GM18526 (cell line): ENCODE measurements around the gene ZP1.

Source experiments
- POLR2A ChIP-seq: IDR thresholded peaks from 3 replicates; pipeline ENCODE4 v1.6.1; 2011; ENCODE audit not compliant: insufficient read length; ENCODE audit errors: extremely low read depth

Gene ZP1

DNA sequence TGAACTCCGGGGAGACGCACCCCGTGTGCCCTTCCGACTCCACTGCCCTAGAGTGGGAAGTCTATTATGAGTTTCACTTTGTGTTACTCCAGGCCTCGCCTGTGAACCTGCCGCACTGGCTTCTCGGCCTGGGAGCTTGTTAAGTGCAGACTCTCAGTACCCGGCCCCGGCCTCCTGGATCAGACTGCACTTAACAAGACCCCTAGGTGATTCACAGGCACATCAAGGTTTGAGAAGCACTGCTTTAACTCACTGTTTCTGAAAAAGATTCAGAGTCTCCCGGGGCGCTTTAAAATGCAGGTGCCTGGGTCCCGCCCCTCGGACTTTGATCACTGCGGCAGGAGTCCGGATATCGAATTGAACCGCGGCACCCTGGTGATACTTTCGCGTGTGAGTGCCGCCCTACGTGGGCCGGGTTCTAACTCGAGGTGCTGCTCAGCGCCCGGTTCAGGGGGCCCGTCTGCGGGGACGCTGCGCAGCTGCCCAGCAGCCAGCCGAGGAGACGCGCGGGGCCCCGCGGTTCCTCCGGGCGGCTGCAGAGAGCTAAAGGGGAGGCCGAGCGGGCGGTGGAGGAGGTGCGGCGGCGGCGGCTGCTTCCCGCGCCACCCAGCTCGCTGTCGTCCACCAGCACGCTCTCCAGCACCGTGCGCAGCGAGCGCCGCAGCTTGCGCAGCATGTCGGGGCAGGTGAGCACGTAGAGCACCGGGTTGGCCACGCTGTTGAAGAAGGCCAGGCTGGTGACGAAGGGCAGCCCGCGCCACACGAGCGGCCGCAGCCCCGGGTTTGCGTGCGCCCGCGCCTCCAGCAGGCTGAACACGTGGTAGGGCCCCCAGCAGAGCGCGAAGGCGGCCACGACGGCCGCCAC, 15.0 kb upstream of the ZP1 start:
- no peak for TF ChIP-seq POLR2A

DNA sequence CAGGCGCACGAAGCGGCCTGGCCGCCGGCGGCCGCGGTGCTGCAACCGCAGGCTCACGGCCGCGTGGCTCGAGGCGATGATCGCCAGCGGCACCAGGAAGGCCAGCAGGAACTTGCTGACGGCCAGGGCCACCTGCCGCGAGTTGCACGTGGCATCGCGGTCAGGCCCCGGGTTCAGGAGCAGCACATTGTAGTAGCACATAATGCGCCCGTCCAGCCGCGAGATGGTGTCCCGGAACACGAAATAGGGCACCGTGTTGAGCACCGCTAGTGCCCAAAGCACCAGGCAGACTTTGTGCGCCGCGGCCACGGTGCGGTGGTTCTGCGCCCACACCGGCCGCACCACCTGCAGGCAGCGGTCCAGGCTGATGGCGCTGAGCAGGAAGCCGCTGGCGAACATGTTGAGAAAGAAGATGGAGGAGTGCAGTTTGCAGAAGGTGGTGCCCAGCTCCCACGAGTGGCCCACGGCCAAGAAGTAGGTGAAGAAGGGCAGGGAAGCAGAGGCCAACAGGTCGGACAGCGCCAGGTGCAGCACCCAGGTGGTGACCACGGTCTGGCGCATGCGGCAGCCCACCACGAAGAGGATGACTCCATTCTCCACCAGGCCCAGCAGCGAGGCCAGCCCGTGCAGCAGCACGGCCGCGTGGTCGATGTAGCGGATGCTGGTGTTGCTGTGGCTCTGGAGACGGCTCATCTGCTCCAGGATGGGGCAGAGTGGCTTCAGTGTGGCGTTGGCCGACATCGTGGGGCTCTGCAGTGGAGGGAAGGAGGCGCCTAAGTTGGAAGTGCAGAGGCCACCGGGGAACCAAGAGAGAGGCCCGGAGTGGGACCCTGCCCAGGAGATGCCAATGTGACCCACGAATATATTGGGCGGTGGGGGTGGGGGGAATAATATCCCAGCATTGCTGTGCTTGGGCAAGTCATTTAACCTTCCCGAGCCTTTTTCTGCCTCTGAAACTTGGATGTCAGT, 14.1 kb upstream of the ZP1 start:
- TF ChIP-seq POLR2A: no peak

DNA sequence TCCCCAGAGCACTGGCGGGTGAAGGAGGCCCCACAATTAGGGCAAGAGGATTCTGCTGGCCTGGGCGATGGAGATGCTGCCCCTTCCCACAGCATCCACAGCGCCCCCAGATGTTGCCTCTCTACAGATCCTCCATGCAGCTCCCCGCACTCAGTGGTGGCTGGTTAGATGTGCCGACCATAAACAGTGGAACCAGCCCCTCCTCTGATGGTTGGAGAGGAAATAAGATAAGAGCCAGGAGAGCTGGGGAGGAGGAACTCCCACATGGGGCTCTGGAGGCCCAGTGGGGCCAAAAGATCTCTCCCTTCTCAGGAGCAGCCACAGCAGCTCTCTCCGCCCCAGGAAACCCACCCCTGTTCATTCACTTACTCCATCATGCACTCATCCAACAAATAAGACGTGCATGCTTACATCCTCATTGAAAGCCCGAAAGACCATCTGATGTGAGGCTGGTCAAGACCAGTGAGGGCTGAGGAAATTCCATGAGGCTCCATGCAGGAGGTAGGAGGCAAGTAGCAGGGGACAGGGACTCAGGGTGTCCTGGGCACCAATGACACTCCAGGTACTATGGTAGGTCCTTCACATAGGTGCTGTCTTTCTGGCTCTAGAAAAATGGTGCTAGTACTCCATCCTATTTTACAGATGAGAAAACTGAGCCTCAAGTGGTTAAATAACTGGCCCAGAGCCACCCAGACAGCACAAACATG, 13.0 kb upstream of the ZP1 start:
- no peak for TF ChIP-seq POLR2A

DNA sequence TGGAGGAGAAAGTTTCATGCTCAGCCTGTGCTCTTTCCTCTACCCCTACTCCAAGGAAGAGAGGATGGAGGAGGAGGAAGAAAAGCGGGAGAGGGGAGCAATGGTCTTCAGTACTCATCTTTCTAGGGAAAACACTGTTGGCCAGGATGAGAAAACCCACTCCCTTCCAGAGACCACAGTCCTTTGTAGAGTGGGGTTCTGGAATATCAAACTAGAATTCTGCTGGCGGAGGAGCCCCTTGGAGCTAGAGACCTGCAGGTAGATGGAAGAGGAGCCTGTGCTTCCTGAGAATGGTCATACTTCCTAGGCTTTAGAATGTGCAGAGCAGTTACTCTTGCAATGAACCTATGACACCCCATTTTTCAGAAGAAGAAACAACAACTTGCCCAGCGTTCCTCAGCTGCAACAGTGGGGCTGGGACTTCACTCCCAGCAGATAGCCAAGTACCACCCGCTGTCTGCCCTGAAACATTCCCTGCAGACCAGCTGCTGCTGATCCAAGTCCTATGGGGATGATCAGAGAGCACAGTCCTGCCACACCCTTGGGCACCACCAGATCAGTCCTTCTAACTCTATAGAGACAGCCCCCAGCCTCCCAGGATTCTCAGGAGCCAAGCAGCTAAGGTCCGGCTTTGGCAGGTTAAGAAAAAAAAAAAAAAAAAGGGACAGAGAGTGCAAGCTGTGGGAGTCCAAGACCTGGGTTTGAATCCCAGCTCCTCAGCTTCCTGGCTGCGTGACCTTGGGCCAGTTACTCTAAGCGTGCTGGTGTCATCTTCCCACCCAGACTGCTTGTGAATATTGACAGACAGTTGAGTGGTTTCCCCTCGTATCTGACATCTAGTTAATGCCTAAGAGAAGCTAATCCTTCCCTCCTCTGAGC, 12.3 kb upstream of the ZP1 start:
- TF ChIP-seq POLR2A: no peak

DNA sequence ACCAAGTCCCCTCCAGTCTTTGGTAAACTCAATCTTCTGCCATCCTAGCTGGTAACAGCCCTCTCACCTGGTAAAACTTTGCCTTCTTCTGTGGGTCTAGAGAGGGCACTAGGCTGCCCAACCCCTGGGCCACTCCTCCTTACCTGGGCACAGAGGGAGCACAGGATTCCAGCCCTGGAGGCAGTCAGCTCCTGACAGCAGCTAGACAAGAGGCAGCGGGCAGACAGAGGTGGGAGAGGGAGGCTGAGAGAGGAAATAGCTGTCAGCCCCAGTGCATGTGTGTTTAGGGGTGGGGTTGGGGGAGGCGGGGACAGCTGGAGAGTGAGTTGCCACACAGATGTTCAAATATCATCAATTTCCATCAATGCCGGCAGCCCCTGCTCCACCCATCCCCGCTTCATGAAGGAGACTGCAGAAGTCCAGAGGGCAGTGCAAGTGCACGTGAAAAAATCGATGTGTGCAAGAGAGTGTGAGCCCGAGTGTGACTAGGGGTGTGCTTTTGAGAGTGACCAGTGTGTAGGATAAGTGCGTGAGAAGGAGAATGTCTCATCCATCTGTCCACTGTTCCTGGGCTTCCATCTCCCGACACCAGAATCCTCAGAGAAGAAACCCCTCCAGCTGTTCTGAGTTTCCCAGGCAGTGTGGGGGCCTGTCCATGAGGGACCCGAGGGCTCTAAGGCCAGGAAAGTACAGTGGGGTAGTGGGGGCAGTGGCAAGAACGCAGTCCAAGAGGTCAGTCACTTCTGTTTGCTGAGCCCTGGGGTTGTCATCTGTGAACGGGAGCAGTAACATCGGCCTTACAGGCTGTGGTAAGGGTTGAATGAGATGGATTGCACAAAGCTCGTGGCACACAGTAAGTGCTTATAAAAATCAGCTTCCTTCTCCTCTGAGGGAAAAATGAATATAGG, 11.4 kb upstream of the ZP1 start, which contains the start of gene PTGDR2:
PTGDR2 (minus strand) TSS at position 225 of the 908 bp plus-strand sequence. CDS start 2,228 bp downstream, outside the sequence.
- no peak for TF ChIP-seq POLR2A

DNA sequence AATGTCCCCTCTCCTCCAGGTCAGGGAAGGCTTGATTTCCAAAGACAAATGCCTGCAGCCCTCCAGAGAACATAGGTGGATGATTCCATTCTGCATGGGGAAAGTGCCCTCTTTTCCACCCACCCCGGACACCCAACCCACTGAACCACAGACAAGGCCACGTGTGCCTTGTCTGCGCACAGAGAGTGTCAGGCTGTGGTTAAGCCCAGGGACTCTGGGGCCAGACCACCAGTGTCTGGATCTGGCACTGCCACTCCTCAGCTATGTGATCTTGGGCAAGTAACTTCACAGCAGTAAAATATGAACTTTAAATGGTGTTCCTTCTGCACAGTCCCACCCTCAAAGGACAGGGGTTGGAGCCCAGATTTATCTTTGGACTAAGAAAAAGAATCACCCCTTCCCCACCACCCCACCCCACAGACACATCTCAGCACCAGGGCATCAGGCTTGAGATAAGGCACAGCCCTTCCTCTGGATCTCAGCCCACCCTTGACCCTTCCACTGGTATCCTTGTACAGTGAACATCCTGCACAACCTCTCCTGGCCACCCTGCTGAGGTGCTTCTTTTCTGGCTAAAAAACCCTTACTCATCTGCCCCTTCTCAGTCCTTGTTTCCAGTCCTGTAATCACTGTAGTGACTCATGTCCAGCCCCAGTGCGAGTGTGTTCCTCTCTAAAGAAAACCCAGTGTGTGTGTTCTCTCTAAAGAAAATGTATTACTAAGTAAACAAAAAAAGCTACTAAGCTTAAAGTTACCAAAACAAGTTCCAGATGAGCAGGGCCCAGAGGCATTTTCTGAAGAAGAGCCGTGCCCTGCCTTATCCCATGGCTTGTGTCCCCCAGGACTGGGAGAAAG, 9.7 kb upstream of the ZP1 start:
- no peak for TF ChIP-seq POLR2A

DNA sequence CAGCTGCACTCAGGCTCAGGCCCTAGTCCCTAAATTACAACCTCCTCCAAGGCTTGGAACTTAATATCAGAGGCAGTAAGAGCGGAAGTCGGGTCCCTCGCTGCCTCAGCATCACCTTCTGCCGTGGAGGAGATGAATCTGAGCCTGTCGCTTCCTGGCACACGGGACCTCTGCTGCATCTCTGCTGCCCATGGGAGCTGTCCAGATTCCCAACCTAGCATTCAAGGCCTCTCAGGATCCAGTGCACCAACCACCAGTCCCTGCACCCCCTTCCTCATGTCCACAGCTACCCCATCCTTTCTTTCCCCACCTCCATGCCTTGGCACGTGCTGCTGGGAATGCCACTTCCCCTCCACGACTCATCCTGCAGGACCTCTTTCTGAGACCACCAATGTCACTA, 9.1 kb upstream of the ZP1 start:
- no peak for TF ChIP-seq POLR2A

DNA sequence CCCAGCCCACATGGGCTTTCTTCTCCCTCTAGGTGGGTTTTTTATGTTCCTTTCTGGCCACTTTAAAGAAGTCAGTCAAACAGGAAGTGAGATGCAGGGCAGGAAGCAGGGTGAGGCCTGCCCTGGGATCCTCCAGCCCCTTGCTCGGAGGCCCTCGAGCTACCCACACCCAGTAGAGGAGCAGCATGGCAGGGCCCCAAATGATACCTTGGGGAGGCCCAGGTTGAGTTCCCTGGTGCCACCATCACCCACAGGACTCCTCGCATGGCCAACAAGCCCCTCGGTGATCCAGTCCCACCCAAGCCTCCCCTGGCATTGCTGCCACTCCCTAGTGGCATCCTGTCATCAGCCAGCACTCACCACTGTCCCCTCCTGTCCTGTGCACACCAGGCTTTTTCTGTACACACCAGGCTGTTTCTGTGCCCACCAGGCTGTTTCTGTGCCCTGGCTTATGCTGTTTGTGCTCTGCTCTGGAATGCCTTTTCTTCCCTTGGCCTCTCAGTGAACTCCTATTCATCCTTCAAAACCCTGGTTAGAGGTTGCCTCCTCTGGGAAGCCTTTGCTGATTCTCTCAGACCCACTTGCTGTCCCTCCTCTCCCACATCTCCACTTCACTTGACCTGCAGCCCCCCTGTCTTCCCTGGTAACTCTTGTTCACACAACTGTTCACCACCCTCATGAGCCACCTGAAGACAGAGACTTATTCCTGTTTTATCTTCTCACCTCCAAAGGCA, 8.4 kb upstream of the ZP1 start:
- no peak for TF ChIP-seq POLR2A

DNA sequence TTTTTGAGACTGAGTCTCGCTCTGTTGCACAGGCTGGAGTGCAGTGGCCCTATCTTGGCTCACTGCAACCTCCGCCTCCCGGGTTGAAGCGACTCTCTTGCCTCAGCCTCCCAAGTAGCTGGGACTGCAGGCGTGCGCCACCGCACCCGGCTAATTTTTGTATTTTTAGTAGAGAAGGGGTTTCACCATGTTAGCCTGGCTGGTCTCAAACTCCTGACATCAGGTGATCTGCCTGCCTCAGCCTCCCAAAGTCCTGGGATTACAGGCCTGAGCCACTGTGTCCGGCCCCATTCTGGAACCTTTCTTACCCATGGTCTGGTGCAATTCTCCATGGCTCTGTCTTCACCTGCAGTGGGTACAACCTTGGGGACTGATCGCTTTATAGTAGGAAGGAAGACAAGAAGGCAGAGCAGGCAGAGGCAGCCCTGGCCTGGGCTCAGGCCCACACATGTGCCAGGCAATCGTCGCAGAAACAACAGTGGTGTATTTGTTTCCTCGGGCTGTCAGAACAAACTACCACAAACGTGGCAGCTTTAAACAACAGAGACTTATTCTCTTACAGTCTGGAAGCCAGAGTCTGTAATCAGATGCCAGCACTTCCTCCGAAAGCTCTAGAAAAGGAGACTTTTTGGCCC, 7.6 kb upstream of the ZP1 start:
- TF ChIP-seq POLR2A: no peak

DNA sequence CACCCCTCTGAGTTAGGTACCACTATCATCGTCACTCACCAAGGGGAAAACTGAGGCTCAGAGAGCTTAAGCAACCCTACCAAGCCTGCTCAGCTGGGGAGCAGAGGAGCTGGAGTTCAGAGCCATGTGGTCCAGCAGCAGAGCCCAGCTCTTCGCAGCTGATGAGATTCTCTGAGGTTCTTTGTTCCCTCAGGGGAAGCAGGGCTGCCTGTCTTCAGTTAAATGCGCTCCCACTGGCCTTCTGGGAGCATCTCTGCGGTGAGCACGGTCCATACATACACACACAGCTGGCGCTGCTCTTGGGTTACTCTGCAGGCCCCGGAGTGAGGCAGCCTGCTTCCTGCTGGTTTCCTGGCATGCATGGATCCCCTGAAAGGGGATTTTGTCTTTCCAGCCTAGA, 6.4 kb upstream of the ZP1 start:
- TF ChIP-seq POLR2A: no peak

DNA sequence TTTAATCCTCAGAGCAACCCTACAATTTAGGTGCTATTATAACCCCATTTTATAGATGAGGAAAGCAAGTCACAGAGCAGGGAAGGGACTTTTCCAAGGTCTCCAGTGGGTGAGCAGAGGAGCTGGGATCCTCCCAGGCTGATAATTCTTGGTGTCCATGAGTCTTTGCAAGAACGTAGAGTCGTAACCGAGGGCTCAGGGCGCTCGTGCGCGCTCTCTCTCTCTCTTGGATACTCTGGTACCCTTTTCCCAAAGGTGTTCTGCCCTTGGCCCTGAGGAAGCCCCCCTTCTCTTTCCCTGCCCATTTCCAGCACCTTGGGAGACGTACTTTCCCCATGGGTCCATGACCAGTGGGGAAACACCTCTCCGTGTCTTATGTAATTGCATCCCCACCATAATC, 5.2 kb upstream of the ZP1 start:
- no peak for TF ChIP-seq POLR2A
